Bone marrow (tissue), 2 donors: Measurements from ENCODE around the gene ECHS1.
"Not testable (repeated sequence)": the region's sequence is repeated elsewhere in the genome, so short reads cannot be mapped to it uniquely, and the experiment has no call there.

Source experiments
- DNase-seq, 2 donors: peaks; one replicate each; lab custom pipeline; 2025; lab: John Stamatoyannopoulos, UW

The ECHS1 gene

GRCh38 chr10:133324198-133324792 is 48.9 kb downstream of the ECHS1 start:
- no peak for DNase-seq

GRCh38 chr10:133322064-133322709 is 51.0 kb downstream of the ECHS1 start:
- DNase-seq = not testable (repeated sequence)

GRCh38 chr10:133320852-133321422 is 52.2 kb downstream of the ECHS1 start:
- not testable (repeated sequence) for DNase-seq

- peak; percentile 25 to 51 for DNase-seq
These were observed 54.5 kb downstream of the ECHS1 start for GRCh38 chr10:133318494-133319127.

- no peak for DNase-seq
These were observed 56.4 kb downstream of the ECHS1 start for GRCh38 chr10:133316732-133317131.

- DNase-seq = no peak
These were observed 56.9 kb downstream of the ECHS1 start for GRCh38 chr10:133316266-133316665.

- DNase-seq = no peak
These were observed 57.3 kb downstream of the ECHS1 start for GRCh38 chr10:133315847-133316246.

- no peak for DNase-seq
These were observed 58.2 kb downstream of the ECHS1 start for GRCh38 chr10:133314911-133315310.

- no peak for DNase-seq
These were observed 60.0 kb downstream of the ECHS1 start for GRCh38 chr10:133313192-133313591.

- no peak for DNase-seq
These were observed 60.4 kb downstream of the ECHS1 start for GRCh38 chr10:133312769-133313145.
